NCI-H345 treated with DMSO at 0.1 percent for 48 hours (cell line): Measurements from ENCODE around the gene CELSR1.

ENCODE experiments used
- DNase-seq: peaks from one replicate; lab custom pipeline; 2025; ENCODE audit not compliant: unreplicated experiment; lab: John Stamatoyannopoulos, UW

CELSR1 gene

GRCh38 chr22:46386312-46386711 is 151.1 kb downstream of the CELSR1 start:
- no peak for DNase-seq

GRCh38 chr22:46382524-46382923 is 154.9 kb downstream of the CELSR1 start:
- DNase-seq: no peak

- DNase-seq: no peak
Observed at GRCh38 chr22:46381731-46382130, 155.7 kb downstream of the CELSR1 start.

- DNase-seq: no peak
Observed at GRCh38 chr22:46381142-46381541, 156.3 kb downstream of the CELSR1 start.

GRCh38 chr22:46380581-46380980 is 156.8 kb downstream of the CELSR1 start:
- DNase-seq: no peak

- no peak for DNase-seq
Observed at GRCh38 chr22:46380069-46380468, 157.4 kb downstream of the CELSR1 start.

GRCh38 chr22:46379066-46379930 is 158.1 kb downstream of the CELSR1 start:
- DNase-seq: no peak

- DNase-seq: no peak
Observed at GRCh38 chr22:46378426-46379065, 158.9 kb downstream of the CELSR1 start.

GRCh38 chr22:46377525-46378425 is 159.6 kb downstream of the CELSR1 start:
- DNase-seq: no peak

- no peak for DNase-seq
Observed at GRCh38 chr22:46376908-46377524, 160.4 kb downstream of the CELSR1 start.

- no peak for DNase-seq
Observed at GRCh38 chr22:46376111-46376510, 161.3 kb downstream of the CELSR1 start.

- DNase-seq: no peak
Observed at GRCh38 chr22:46374663-46375474, 162.6 kb downstream of the CELSR1 start.

GRCh38 chr22:46373921-46374662 is 163.3 kb downstream of the CELSR1 start:
- no peak for DNase-seq

- DNase-seq: no peak
Observed at GRCh38 chr22:46373159-46373558, 164.3 kb downstream of the CELSR1 start.

- no peak for DNase-seq
Observed at GRCh38 chr22:46372686-46373085, 164.7 kb downstream of the CELSR1 start.

- DNase-seq: no peak
Observed at GRCh38 chr22:46371623-46372226, 165.7 kb downstream of the CELSR1 start.

GRCh38 chr22:46370584-46371291 is 166.7 kb downstream of the CELSR1 start:
- DNase-seq: no peak
